Thoracic aorta (tissue), 2 donors: ENCODE measurements around the gene NSL1. TPM values are rescaled to one million over a fixed set of nuclear protein-coding genes. Genes with fewer than 3 reads are reported as not detected.
"Not testable (repeated sequence)": the region's sequence is repeated elsewhere in the genome, so short reads cannot be mapped to it uniquely, and the experiment has no call there.

Experiments
- ATAC-seq: fragments of 150-250 bp; one replicate; pipeline ENCODE4 v1.8.0; 2017; ENCODE audit warnings: low read depth; ENCODE audit not compliant: insufficient number of reproducible peaks, low FRiP score
- DNase-seq: peaks from one replicate; pipeline ENCODE4 v3.0.0-alpha.2; 2020; ENCODE audit warnings: low spot score
- H3K27ac ChIP-seq, 2 donors: fragments of 200-600 bp; sonication (generic); 1 replicate in 1 of 2; 2 replicates in 1 of 2; pipeline ENCODE4 v1.5.1; 2016; ENCODE audit warnings: mild to moderate bottlenecking in 2 of 2, moderate library complexity in 2 of 2
- H3K27me3 ChIP-seq: fragments of 200-600 bp; sonication (generic); replicated peaks from 2 replicates; pipeline ENCODE4 v1.6.0; 2016; ENCODE audit warnings: mild to moderate bottlenecking; ENCODE audit not compliant: insufficient read depth
- H3K36me3 ChIP-seq: fragments of 200-600 bp; sonication (generic); one replicate; pipeline ENCODE4 v1.5.1; 2016
- H3K4me1 ChIP-seq, 2 donors: fragments of 200-600 bp; sonication (generic); 1 replicate in 1 of 2; 2 replicates in 1 of 2; pipeline versions ENCODE4 v1.5.1 to v1.6.0; 2016; ENCODE audit warnings: low read depth in 2 of 2, mild to moderate bottlenecking in 1 of 2; ENCODE audit not compliant: control insufficient read depth in 1 of 2
- H3K4me3 ChIP-seq: fragments of 200-600 bp; sonication (generic); 2 replicates; pipeline ENCODE4 v1.5.1; 2016; ENCODE audit warnings: mild to moderate bottlenecking
- H3K9me3 ChIP-seq: fragments of 200-600 bp; sonication (generic); 2 replicates; pipeline ENCODE4 v1.5.1; 2016
- total RNA-seq, 2 donors: library from RNA; depleted of rRNA; stranded (reverse); fragments of >200 nt; gene quantifications; one replicate each; pipeline versions ENCODE4 v1.1.0 to v1.2.3, GENCODE V29; 2016
- TF ChIP-seq, protein P1 (sequence below): fragments of 200-600 bp; sonication (generic); IDR thresholded peaks from one replicate; pipeline ENCODE4 v1.5.1; 2019; ENCODE audit warnings: antibody characterized with exemption

The NSL1 gene
- total RNA-seq, 2 donors from 2014 or later, result 43.2 to 44.3 TPM

DNA sequence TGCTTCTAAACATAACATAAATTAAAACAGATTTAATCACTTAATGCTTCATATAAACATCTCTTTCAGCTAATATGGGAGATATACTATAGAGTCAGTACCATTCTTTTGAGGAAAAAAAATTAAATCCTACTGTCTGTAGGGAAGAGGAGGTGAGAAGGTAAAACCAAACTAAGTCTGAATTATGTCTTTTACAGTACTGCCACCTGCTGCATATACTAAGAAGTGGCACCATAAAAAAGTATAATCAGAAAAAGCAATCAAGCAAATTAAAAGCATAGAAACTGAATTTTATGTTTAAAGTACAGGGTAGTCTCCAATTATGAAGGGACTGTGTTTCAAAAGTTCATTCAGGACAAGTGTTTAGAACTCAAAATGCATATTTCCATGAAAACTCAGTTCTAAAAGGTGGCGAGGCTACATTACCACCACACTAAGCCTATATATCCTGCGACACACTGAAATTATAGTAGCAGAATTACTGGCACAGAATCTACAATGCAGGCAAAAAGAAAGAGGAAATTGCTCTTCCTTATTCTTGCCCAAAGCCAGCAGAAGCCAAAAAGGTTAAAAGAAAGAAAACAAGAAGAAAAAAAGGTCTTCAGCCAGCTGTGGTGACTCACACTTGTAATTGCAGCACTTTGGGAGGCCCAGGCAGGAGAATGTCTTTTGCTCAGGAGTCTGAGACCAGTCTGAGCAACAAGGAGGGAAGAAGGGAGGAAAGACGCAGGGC lies 9.0 kb downstream of the NSL1 start:
- TF ChIP-seq, protein P1, sequence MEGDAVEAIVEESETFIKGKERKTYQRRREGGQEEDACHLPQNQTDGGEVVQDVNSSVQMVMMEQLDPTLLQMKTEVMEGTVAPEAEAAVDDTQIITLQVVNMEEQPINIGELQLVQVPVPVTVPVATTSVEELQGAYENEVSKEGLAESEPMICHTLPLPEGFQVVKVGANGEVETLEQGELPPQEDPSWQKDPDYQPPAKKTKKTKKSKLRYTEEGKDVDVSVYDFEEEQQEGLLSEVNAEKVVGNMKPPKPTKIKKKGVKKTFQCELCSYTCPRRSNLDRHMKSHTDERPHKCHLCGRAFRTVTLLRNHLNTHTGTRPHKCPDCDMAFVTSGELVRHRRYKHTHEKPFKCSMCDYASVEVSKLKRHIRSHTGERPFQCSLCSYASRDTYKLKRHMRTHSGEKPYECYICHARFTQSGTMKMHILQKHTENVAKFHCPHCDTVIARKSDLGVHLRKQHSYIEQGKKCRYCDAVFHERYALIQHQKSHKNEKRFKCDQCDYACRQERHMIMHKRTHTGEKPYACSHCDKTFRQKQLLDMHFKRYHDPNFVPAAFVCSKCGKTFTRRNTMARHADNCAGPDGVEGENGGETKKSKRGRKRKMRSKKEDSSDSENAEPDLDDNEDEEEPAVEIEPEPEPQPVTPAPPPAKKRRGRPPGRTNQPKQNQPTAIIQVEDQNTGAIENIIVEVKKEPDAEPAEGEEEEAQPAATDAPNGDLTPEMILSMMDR, result peak; percentile 44
- Histone ChIP-seq H3K9me3 (no peaks in the 10 kb centered on the region), H3K27me3 (no peaks in the 10 kb centered on the region), H3K4me1 (no peaks in the 10 kb centered on the region), H3K4me3 (no peak overlapping the region), H3K27ac (no peak overlapping the region), H3K36me3 (peaks cover 11% of the 10 kb centered on the region)
- ATAC-seq, result no peak
- DNase-seq, result no peak

DNA sequence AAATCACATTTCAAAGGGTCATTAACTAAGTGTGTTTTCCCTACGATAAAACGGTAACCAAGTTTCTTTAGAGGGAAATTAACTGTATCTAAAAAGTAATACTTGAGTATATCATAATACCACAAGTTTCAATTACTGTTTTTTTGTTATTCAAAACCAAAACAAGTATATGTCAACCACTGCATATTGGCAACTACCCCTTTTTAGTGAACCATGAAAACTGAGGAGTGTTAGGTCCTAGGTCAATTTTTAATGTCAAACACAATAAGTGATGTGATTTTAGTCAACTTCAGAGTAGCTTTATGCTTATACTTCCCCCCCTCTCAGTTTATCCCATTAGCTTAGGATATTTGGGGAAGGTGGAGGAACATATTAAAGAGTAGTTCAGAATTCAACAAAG lies 10.4 kb downstream of the NSL1 start:
- ATAC-seq, result no peak
- no peaks in the 10 kb centered on the region for H3K4me1 ChIP-seq
- TF ChIP-seq, protein P1, result no peak

DNA sequence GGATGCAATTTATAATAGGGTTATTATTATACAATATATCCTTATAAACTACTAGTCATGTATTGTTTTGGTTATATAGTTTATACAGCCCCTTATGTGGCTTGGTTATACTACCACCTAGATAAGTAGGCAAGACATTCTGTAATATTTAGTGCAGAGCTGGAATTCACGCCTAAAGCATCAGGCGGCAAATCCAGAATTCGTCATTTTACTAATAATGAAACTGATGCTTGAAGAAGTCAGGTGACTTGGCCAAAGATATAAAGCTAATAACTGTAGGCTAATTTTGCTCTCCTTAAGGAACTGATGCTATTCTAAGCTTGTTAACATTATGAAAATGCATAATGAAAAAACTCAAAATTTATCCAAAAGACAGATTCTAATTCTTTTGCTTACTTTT lies 10.8 kb downstream of the NSL1 start:
- no peaks in the 10 kb centered on the region for H3K27me3 ChIP-seq
- H3K27ac ChIP-seq, result no peak overlapping the region
- no peak for DNase-seq
- TF ChIP-seq, protein P1, result no peak
- no peak for ATAC-seq
- H3K4me3 ChIP-seq, result no peak overlapping the region
- no peaks in the 10 kb centered on the region for H3K4me1 ChIP-seq
- H3K36me3 ChIP-seq, result peaks cover 5% of the 10 kb centered on the region
- no peaks in the 10 kb centered on the region for H3K9me3 ChIP-seq

More for the DNA sequence above, 10.4 kb downstream of the NSL1 start:
- peaks cover 5% of the 10 kb centered on the region for H3K36me3 ChIP-seq
- no peaks in the 10 kb centered on the region for H3K27me3 ChIP-seq
- no peak overlapping the region for H3K4me3 ChIP-seq
- H3K27ac ChIP-seq, result no peak overlapping the region
- H3K9me3 ChIP-seq, result no peaks in the 10 kb centered on the region
- DNase-seq, result no peak

DNA sequence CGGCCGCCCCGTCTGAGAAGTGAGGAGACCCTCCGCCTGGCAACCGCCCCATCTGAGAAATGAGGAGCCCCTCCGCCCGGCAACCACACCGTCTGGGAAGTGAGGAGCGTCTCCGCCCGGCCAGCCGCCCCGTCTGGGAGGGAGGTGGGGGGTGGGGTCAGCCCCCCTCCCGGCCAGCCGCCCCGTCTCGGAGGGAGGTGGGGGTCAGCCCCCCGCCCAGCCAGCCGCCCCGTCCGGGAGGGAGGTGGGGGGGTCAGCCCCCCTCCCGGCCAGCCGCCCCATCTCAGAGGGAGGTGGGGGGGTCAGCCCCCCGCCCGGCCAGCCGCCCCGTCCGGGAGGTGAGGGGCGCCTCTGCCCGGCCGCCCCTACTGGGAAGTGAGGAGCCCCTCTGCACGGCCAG lies 12.5 kb downstream of the NSL1 start:
- not testable (repeated sequence) for H3K27me3 ChIP-seq, H3K4me3 ChIP-seq, ATAC-seq, H3K4me1 ChIP-seq, DNase-seq, H3K27ac ChIP-seq, H3K9me3 ChIP-seq, H3K36me3 ChIP-seq

DNA sequence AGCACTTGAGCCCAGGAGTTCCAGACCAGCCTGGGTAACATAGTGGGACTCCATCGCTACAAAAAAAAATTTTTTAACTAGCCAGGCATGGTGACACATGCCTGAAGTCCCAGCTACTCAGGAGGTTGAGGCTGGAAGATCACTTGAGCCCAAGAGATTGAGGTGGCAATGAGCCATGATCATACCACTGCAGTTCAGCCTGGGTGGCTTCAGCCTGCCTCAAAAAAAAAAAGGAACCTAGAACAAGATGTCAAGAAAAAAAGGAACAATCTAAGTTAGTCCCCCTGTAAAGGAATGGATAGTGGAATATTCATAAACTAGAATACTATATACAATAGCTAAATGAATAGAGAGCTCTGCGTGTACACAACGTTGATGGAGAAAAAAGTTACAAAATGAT lies 14.4 kb downstream of the NSL1 start:
- no peaks in the 10 kb centered on the region for H3K36me3 ChIP-seq
- TF ChIP-seq, protein P1, result no peak
- H3K4me1 ChIP-seq, result no peaks in the 10 kb centered on the region
- no peaks in the 10 kb centered on the region for H3K9me3 ChIP-seq
- no peak overlapping the region for H3K4me3 ChIP-seq
- no peak for DNase-seq
- H3K27me3 ChIP-seq, result no peaks in the 10 kb centered on the region
- H3K27ac ChIP-seq, result no peak overlapping the region
- ATAC-seq, result no peak

DNA sequence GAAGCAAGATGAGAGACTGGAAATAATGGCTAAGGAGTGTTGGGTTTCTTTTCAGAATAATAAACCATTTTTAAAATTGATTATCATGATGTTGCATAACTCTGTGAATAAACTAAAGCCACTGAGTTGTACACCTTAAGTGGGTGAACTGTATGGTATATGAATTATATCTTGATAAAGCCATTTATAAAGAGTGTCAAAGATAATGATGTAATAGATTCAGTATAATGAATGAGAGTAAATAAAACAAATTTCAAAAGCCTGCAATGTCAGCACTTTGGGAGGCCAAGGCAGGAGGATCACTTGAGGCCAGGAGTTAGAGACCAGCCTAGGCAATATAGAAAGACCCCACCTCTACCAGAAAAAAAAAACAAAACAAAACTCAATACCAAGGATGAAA lies 16.3 kb downstream of the NSL1 start:
- Histone ChIP-seq H3K4me3 (no peak overlapping the region), H3K36me3 (no peaks in the 10 kb centered on the region), H3K27me3 (no peaks in the 10 kb centered on the region), H3K9me3 (peaks cover 1% of the 10 kb centered on the region), H3K4me1 (no peaks in the 10 kb centered on the region), H3K27ac (no peak overlapping the region)
- TF ChIP-seq, protein P1, result no peak
- ATAC-seq, result no peak
- no peak for DNase-seq
